Liver (tissue), 2 donors: ENCODE data around the gene SCAF1.

ENCODE experiments used
- CTCF ChIP-seq: fragments of 150-350 bp; IDR thresholded peaks from 2 replicates; pipeline ENCODE4 v1.5.1; 2017; ENCODE audit warnings: improper control_type of control experiment, low read depth, low read length; ENCODE audit not compliant: missing input control
- MAX ChIP-seq: IDR thresholded peaks from 2 replicates; pipeline ENCODE4 v1.6.1; 2016; ENCODE audit warnings: antibody characterized with exemption
- donor health status: healthy.

- TF ChIP-seq CTCF: no peak
- no peak for TF ChIP-seq MAX
Observed at GRCh38 chr19:49595819-49596404, 46.1 kb upstream of the SCAF1 start.
